Stomach (tissue), 4 donors: ENCODE results near the gene THBS3.

ENCODE experiments used
- EP300 ChIP-seq: sonication (generic); formaldehyde crosslinking; IDR thresholded peaks from one replicate; pipeline ENCODE4 v1.6.1; 2017; ENCODE audit warnings: antibody characterized with exemption
- POLR2A ChIP-seq, 4 donors: fragments of 450-650 bp; IDR thresholded peaks; one replicate each; pipeline ENCODE4 v1.6.1; 2016; ENCODE audit warnings: antibody characterized with exemption in 4 of 4, control low read depth in 2 of 4, mild to moderate bottlenecking in 1 of 4, moderate library complexity in 1 of 4
- POLR2AphosphoS5 ChIP-seq, 3 donors: sonication (generic); formaldehyde crosslinking; IDR thresholded peaks; one replicate each; pipeline ENCODE4 v1.6.1; 2016; ENCODE audit warnings: antibody characterized with exemption in 3 of 3
- TF ChIP-seq, protein P1 (sequence below), 7 experiments: fragments of 450-650 bp in 4 of 7; fragments of 200-600 bp in 3 of 7; sonication (generic) in 3 of 7; IDR thresholded peaks; one replicate each; pipeline ENCODE4 v1.5.1; 2016 to 2019; ENCODE audit warnings: antibody characterized with exemption in 7 of 7, control low read depth in 2 of 7, mild to moderate bottlenecking in 1 of 7

DNA sequence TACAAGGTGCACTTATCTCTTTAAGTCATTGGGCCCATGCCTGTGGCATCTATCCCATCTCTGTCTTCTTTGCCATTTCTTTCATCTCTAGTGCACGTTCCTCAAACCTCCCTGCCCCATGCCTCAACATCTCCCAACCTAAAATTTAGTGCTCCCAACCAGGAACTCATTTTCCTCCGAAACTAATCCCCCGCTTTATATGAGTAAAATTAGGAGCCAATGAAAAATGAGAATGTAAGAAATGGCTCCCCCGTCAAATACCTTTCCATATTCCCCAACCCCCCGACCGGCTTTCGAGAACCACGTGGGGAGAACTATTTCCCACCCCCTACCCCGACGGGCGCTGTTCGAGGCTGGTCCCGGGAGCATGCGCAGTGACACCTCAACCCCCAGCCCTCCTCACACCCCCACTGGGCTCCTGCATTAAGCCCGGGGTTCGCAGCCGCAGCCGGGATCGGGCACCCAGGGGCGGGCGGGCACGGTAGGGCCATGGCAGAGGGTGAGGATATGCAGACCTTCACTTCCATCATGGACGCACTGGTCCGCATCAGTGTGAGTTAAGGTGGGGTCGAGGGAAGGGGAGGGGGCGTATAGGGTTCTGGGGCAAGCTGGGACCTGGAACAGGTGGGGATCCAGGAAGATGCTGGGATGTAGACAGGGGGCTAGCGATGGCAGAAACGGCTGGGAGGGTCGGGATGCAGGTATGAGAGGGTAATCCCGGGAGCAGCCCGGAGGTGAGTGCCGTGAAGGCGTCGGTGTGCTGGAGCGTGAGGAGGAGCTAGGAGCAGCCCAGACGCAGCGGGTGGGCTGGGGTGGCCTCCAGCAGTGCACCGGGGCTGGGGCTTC is 34.0 kb downstream of the THBS3 start, which contains the start of gene TRIM46:
- TF ChIP-seq, protein P1, sequence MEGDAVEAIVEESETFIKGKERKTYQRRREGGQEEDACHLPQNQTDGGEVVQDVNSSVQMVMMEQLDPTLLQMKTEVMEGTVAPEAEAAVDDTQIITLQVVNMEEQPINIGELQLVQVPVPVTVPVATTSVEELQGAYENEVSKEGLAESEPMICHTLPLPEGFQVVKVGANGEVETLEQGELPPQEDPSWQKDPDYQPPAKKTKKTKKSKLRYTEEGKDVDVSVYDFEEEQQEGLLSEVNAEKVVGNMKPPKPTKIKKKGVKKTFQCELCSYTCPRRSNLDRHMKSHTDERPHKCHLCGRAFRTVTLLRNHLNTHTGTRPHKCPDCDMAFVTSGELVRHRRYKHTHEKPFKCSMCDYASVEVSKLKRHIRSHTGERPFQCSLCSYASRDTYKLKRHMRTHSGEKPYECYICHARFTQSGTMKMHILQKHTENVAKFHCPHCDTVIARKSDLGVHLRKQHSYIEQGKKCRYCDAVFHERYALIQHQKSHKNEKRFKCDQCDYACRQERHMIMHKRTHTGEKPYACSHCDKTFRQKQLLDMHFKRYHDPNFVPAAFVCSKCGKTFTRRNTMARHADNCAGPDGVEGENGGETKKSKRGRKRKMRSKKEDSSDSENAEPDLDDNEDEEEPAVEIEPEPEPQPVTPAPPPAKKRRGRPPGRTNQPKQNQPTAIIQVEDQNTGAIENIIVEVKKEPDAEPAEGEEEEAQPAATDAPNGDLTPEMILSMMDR (IDR thresholded peaks at IDR 0.05) = peak in 1 of 7 experiments; percentile 42
- no peak for TF ChIP-seq POLR2A (IDR thresholded peaks at IDR 0.05)
- TF ChIP-seq POLR2AphosphoS5 (IDR thresholded peaks at IDR 0.05) = no peak
- no peak for TF ChIP-seq EP300
